Effector memory CD8-positive, alpha-beta T cell (primary cell): ENCODE data around the gene IL12RB2.
"Not testable (repeated sequence)": the region's sequence is repeated elsewhere in the genome, so short reads cannot be mapped to it uniquely, and the experiment has no call there.

Experiments
- ATAC-seq: fragments of 150-1000 bp; cut with Tn5 transposase; replicated peaks from 2 replicates; pipeline ENCODE4 v1.10.0; 2021; ENCODE audit warnings: mild to moderate bottlenecking, moderate library complexity
- DNase-seq, 3 experiments: peaks; one replicate each; pipeline ENCODE4 v3.0.0; 2021
- H3K27ac Mint-ChIP-seq, 2 donors: one replicate each; pipeline ENCODE4 v1.8.0; 2022; ENCODE audit warnings: mild to moderate bottlenecking in 2 of 2, mixed read lengths in 2 of 2, moderate library complexity in 2 of 2
- H3K27me3 Mint-ChIP-seq, 2 donors: one replicate each; pipeline ENCODE4 v1.8.0; 2022; ENCODE audit warnings: mixed read lengths in 2 of 2
- H3K36me3 Mint-ChIP-seq: one replicate; pipeline ENCODE4 v1.8.0; 2022; ENCODE audit warnings: mild to moderate bottlenecking, moderate library complexity, mixed read lengths; ENCODE audit not compliant: insufficient read depth
- H3K4me1 Mint-ChIP-seq, 2 donors: one replicate each; pipeline ENCODE4 v1.8.0; 2022; ENCODE audit warnings: low read depth in 2 of 2, mixed read lengths in 2 of 2
- H3K4me3 Mint-ChIP-seq, 2 donors: one replicate each; pipeline ENCODE4 v1.8.0; 2022; ENCODE audit warnings: mild to moderate bottlenecking in 2 of 2, mixed read lengths in 2 of 2, moderate library complexity in 2 of 2
- H3K9me3 Mint-ChIP-seq, 2 donors: one replicate each; pipeline ENCODE4 v1.8.0; 2022; ENCODE audit warnings: mixed read lengths in 2 of 2

IL12RB2 gene

GRCh38 chr1:67437961-67438360 lies 130.3 kb downstream of the IL12RB2 start:
- no peaks in the 10 kb centered on the region for H3K27me3 Mint-ChIP-seq
- DNase-seq (no peak), ATAC-seq (no peak)
- H3K4me3 Mint-ChIP-seq, result no peak overlapping the region
- H3K9me3 Mint-ChIP-seq, result no peaks in the 10 kb centered on the region
- H3K27ac Mint-ChIP-seq, result no peak overlapping the region
- no peaks in the 10 kb centered on the region for H3K36me3 Mint-ChIP-seq
- H3K4me1 Mint-ChIP-seq, result no peaks in the 10 kb centered on the region

- no peak overlapping the region for H3K27ac Mint-ChIP-seq
- no peak overlapping the region for H3K4me3 Mint-ChIP-seq
- H3K27me3 Mint-ChIP-seq, result no peaks in the 10 kb centered on the region
- DNase-seq, result no peak
- no peaks in the 10 kb centered on the region for H3K4me1 Mint-ChIP-seq
- no peak for ATAC-seq
- H3K9me3 Mint-ChIP-seq, result no peaks in the 10 kb centered on the region
- no peaks in the 10 kb centered on the region for H3K36me3 Mint-ChIP-seq
Measured at GRCh38 chr1:67439277-67440029, 131.8 kb downstream of the IL12RB2 start.

GRCh38 chr1:67440339-67440738 lies 132.7 kb downstream of the IL12RB2 start:
- DNase-seq, result no peak
- no peak for ATAC-seq
- no peak overlapping the region for H3K4me3 Mint-ChIP-seq
- no peaks in the 10 kb centered on the region for H3K36me3 Mint-ChIP-seq
- no peaks in the 10 kb centered on the region for H3K4me1 Mint-ChIP-seq
- no peaks in the 10 kb centered on the region for H3K9me3 Mint-ChIP-seq
- H3K27me3 Mint-ChIP-seq, result no peaks in the 10 kb centered on the region
- H3K27ac Mint-ChIP-seq, result no peak overlapping the region

GRCh38 chr1:67441183-67441582 lies 133.5 kb downstream of the IL12RB2 start:
- DNase-seq, result no peak
- H3K4me3 Mint-ChIP-seq, result no peak overlapping the region
- ATAC-seq, result no peak
- H3K36me3 Mint-ChIP-seq, result no peaks in the 10 kb centered on the region
- no peaks in the 10 kb centered on the region for H3K27me3 Mint-ChIP-seq
- H3K9me3 Mint-ChIP-seq, result no peaks in the 10 kb centered on the region
- H3K27ac Mint-ChIP-seq, result no peak overlapping the region
- no peaks in the 10 kb centered on the region for H3K4me1 Mint-ChIP-seq

GRCh38 chr1:67441739-67442281 lies 134.1 kb downstream of the IL12RB2 start:
- no peaks in the 10 kb centered on the region for H3K36me3 Mint-ChIP-seq
- no peaks in the 10 kb centered on the region for H3K4me1 Mint-ChIP-seq
- H3K27ac Mint-ChIP-seq, result no peak overlapping the region
- H3K27me3 Mint-ChIP-seq, result no peaks in the 10 kb centered on the region
- no peak for ATAC-seq
- DNase-seq, result no peak
- no peaks in the 10 kb centered on the region for H3K9me3 Mint-ChIP-seq
- no peak overlapping the region for H3K4me3 Mint-ChIP-seq

GRCh38 chr1:67446014-67446413 lies 138.3 kb downstream of the IL12RB2 start:
- not testable (repeated sequence) for ATAC-seq, H3K27ac Mint-ChIP-seq, H3K4me1 Mint-ChIP-seq, H3K36me3 Mint-ChIP-seq, H3K9me3 Mint-ChIP-seq, H3K27me3 Mint-ChIP-seq, H3K4me3 Mint-ChIP-seq, DNase-seq
